Parathyroid adenoma (tissue), 2 donors: ENCODE data around the gene CCDC73.

Experiments
- H2AFZ ChIP-seq: fragments of 300-600 bp; sonication (generic); one replicate; pipeline ENCODE4 v1.7.0; 2017; ENCODE audit warnings: antibody characterized with exemption, mild to moderate bottlenecking
- H3K27ac ChIP-seq: fragments of 300-600 bp; sonication (generic); one replicate; pipeline ENCODE4 v1.7.0; 2017
- H3K27me3 ChIP-seq: fragments of 300-600 bp; sonication (generic); one replicate; pipeline ENCODE4 v1.7.0; 2017; ENCODE audit warnings: low read length; ENCODE audit not compliant: control insufficient read depth, insufficient read depth
- H3K36me3 ChIP-seq: fragments of 300-600 bp; sonication (generic); one replicate; pipeline ENCODE4 v1.7.0; 2017; ENCODE audit warnings: low read length; ENCODE audit not compliant: control insufficient read depth, insufficient read depth
- H3K4me1 ChIP-seq: fragments of 300-600 bp; sonication (generic); one replicate; pipeline ENCODE4 v1.7.0; 2017; ENCODE audit warnings: control low read depth
- H3K4me2 ChIP-seq: fragments of 300-600 bp; sonication (generic); one replicate; pipeline ENCODE4 v1.7.0; 2017; ENCODE audit warnings: low read length
- H3K4me3 ChIP-seq: fragments of 300-600 bp; sonication (generic); one replicate; pipeline ENCODE4 v1.7.0; 2017; ENCODE audit warnings: low read depth, low read length
- H3K79me2 ChIP-seq: fragments of 300-600 bp; sonication (generic); one replicate; pipeline ENCODE4 v1.7.0; 2017; ENCODE audit warnings: control low read depth
- H3K9ac ChIP-seq: fragments of 300-600 bp; sonication (generic); one replicate; pipeline ENCODE4 v1.7.0; 2017; ENCODE audit warnings: mild to moderate bottlenecking
- H3K9me3 ChIP-seq: fragments of 300-600 bp; sonication (generic); one replicate; pipeline ENCODE4 v1.7.0; 2017; ENCODE audit warnings: low read length; ENCODE audit not compliant: control insufficient read depth
- CTCF ChIP-seq: fragments of 300-600 bp; sonication (generic); IDR thresholded peaks from one replicate; pipeline ENCODE4 v1.7.0; 2017; ENCODE audit warnings: antibody characterized with exemption, mild to moderate bottlenecking
- donor health status: primary hyperparathyroidism.

The CCDC73 gene

GRCh38 chr11:32635819-32636218 is 158.6 kb downstream of the CCDC73 start:
- no peaks in the 10 kb centered on the region for H3K9me3 ChIP-seq
- H3K9ac ChIP-seq = no peak overlapping the region
- no peaks in the 10 kb centered on the region for H3K27me3 ChIP-seq
- no peak overlapping the region for H3K4me2 ChIP-seq
- no peaks in the 10 kb centered on the region for H3K36me3 ChIP-seq
- H2AFZ ChIP-seq = no peak overlapping the region
- H3K79me2 ChIP-seq = no peaks in the 10 kb centered on the region
- no peak overlapping the region for H3K4me3 ChIP-seq
- H3K27ac ChIP-seq = no peak overlapping the region
- no peaks in the 10 kb centered on the region for H3K4me1 ChIP-seq
- TF ChIP-seq CTCF = no peak

- Histone ChIP-seq H3K4me3 (no peak overlapping the region), H3K36me3 (no peaks in the 10 kb centered on the region), H3K79me2 (no peaks in the 10 kb centered on the region), H3K4me2 (no peak overlapping the region), H3K27me3 (no peaks in the 10 kb centered on the region), H3K9ac (no peak overlapping the region), H2AFZ (no peak overlapping the region), H3K9me3 (no peaks in the 10 kb centered on the region), H3K4me1 (no peaks in the 10 kb centered on the region), H3K27ac (no peak overlapping the region)
- no peak for TF ChIP-seq CTCF
These were observed 163.6 kb downstream of the CCDC73 start for GRCh38 chr11:32630844-32631243.

- Histone ChIP-seq H3K79me2 (no peaks in the 10 kb centered on the region), H3K36me3 (no peaks in the 10 kb centered on the region), H2AFZ (no peak overlapping the region), H3K9me3 (no peaks in the 10 kb centered on the region), H3K9ac (no peak overlapping the region), H3K27ac (no peak overlapping the region), H3K4me2 (no peak overlapping the region), H3K27me3 (no peaks in the 10 kb centered on the region), H3K4me3 (no peak overlapping the region), H3K4me1 (no peaks in the 10 kb centered on the region)
- TF ChIP-seq CTCF = no peak
These were observed 177.6 kb downstream of the CCDC73 start for GRCh38 chr11:32616903-32617302.

GRCh38 chr11:32615422-32615821 is 179.0 kb downstream of the CCDC73 start:
- no peak overlapping the region for H3K4me2 ChIP-seq
- H3K9ac ChIP-seq = no peak overlapping the region
- H3K27ac ChIP-seq = no peak overlapping the region
- H3K4me1 ChIP-seq = no peaks in the 10 kb centered on the region
- no peak overlapping the region for H2AFZ ChIP-seq
- H3K9me3 ChIP-seq = no peaks in the 10 kb centered on the region
- no peaks in the 10 kb centered on the region for H3K79me2 ChIP-seq
- no peaks in the 10 kb centered on the region for H3K36me3 ChIP-seq
- no peak overlapping the region for H3K4me3 ChIP-seq
- no peaks in the 10 kb centered on the region for H3K27me3 ChIP-seq
- no peak for TF ChIP-seq CTCF

- H2AFZ ChIP-seq = no peak overlapping the region
- H3K27ac ChIP-seq = no peak overlapping the region
- H3K4me1 ChIP-seq = no peaks in the 10 kb centered on the region
- H3K9ac ChIP-seq = no peak overlapping the region
- no peaks in the 10 kb centered on the region for H3K9me3 ChIP-seq
- no peak overlapping the region for H3K4me3 ChIP-seq
- no peak overlapping the region for H3K4me2 ChIP-seq
- H3K27me3 ChIP-seq = no peaks in the 10 kb centered on the region
- no peaks in the 10 kb centered on the region for H3K36me3 ChIP-seq
- H3K79me2 ChIP-seq = no peaks in the 10 kb centered on the region
- no peak for TF ChIP-seq CTCF
These were observed 180.8 kb downstream of the CCDC73 start for GRCh38 chr11:32613500-32614151.
